ENCODE results near the gene PIK3CD.

DNA sequence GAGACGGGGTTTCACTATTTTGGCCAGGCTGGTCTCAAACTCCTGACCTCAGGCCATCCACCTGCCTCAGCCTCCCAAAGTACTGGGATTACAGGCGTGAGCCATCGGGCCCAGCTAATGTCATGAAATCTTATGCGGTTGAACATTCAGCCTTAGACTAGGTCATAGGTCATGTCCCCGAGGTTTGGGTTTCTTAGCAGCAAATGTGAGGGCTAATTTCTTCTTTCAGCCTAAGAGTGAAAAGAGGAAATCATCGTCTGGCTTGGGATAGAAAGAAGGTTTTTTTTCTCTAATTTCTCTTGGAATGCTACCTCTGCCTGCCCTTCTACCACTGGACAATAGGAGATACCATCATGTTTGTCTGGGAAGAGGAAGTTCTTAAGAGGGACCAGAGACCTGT, 18.0 kb upstream of the PIK3CD start:
- TF ChIP-seq JUND (IDR thresholded peaks at IDR 0.05) = no peak
- TF ChIP-seq CTCF (IDR thresholded peaks at IDR 0.05; ENCODE audit: low read depth, low read length, missing input control) = no peak
- TF ChIP-seq, protein P1, sequence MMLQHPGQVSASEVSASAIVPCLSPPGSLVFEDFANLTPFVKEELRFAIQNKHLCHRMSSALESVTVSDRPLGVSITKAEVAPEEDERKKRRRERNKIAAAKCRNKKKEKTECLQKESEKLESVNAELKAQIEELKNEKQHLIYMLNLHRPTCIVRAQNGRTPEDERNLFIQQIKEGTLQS (IDR thresholded peaks at IDR 0.05) = no peak
- no peak for TF ChIP-seq SP1 (IDR thresholded peaks at IDR 0.05)
- TF ChIP-seq MAX (IDR thresholded peaks at IDR 0.05) = no peak
- TF ChIP-seq, protein P2, sequence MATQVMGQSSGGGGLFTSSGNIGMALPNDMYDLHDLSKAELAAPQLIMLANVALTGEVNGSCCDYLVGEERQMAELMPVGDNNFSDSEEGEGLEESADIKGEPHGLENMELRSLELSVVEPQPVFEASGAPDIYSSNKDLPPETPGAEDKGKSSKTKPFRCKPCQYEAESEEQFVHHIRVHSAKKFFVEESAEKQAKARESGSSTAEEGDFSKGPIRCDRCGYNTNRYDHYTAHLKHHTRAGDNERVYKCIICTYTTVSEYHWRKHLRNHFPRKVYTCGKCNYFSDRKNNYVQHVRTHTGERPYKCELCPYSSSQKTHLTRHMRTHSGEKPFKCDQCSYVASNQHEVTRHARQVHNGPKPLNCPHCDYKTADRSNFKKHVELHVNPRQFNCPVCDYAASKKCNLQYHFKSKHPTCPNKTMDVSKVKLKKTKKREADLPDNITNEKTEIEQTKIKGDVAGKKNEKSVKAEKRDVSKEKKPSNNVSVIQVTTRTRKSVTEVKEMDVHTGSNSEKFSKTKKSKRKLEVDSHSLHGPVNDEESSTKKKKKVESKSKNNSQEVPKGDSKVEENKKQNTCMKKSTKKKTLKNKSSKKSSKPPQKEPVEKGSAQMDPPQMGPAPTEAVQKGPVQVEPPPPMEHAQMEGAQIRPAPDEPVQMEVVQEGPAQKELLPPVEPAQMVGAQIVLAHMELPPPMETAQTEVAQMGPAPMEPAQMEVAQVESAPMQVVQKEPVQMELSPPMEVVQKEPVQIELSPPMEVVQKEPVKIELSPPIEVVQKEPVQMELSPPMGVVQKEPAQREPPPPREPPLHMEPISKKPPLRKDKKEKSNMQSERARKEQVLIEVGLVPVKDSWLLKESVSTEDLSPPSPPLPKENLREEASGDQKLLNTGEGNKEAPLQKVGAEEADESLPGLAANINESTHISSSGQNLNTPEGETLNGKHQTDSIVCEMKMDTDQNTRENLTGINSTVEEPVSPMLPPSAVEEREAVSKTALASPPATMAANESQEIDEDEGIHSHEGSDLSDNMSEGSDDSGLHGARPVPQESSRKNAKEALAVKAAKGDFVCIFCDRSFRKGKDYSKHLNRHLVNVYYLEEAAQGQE (IDR thresholded peaks at IDR 0.05) = no peak

All from liver (tissue), 3 donors.